A549 (cell line): ENCODE data around the gene TMEM218.

Experiments used
- CEBPB ChIP-seq, 2 experiments: fragments of >200 bp in 1 of 2; sonication (Bioruptor Twin) in 1 of 2; formaldehyde crosslinking in 1 of 2; IDR thresholded peaks; 2 replicates each; pipeline ENCODE4 v1.6.1; 2012 to 2016
- PHF8 ChIP-seq: fragments of 200-600 bp; sonication (generic); IDR thresholded peaks from 2 replicates; pipeline ENCODE4 v1.6.1; 2016; ENCODE audit warnings: low read depth, mild to moderate bottlenecking, antibody characterized with exemption, moderate library complexity, borderline replicate concordance
- POLR2A ChIP-seq: IDR thresholded peaks from 2 replicates; pipeline ENCODE4 v1.6.1; 2012; ENCODE audit warnings: mild to moderate bottlenecking, low read length

DNA sequence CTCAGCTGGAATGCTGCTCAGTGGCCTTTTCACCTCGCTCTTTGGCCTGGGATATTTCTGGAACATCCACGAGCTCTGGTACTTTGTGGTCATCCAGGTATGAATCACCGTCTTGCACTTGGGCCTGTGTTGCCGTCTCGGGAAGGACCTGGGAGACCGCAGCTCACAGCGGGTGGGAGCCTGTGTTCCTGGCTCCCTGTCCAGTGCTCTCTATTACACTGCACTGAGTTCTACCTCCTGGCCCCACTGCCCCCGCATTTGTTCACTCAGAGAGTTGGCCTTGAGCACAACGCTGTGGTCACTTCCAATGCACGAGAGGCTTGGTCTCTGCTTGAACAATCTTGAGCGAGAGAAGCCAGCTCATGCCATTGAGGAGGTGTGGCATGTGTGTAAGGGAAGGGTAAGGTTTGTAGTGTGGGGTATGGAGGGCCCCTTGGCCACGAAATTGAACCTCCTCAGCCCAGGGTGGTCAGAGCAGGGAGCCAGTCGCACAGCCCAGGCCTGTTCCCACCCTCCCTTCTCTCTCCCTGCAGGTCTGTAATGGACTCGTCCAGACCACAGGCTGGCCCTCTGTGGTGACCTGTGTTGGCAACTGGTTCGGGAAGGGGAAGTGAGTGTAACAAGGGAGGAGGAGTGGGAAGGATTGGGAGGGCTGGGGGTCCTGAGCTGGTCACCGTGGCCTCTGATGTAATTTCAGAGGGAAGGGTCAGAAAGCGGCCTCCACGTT, 32.1 kb downstream of the TMEM218 start:
- TF ChIP-seq PHF8: no peak
- TF ChIP-seq POLR2A: no peak
- TF ChIP-seq CEBPB (IDR thresholded peaks at IDR 0.05): no peak
